Upper lobe of left lung (tissue), 4 donors: ENCODE results near the gene CDC25B.
"Not testable (repeated sequence)": the region's sequence is repeated elsewhere in the genome, so short reads cannot be mapped to it uniquely, and the experiment has no call there.

Experiments used
- CTCF ChIP-seq, 6 experiments: fragments of 450-650 bp in 4 of 6; fragments of 200-600 bp in 2 of 6; sonication (generic) in 2 of 6; IDR thresholded peaks; one replicate each; pipeline ENCODE4 v1.5.1; 2016 to 2019; ENCODE audit warnings: antibody characterized with exemption in 6 of 6
- EP300 ChIP-seq, 4 donors: sonication (generic); formaldehyde crosslinking; IDR thresholded peaks; one replicate each; pipeline ENCODE4 v1.5.1; 2017; ENCODE audit warnings: antibody characterized with exemption in 4 of 4, control low read depth in 2 of 4
- POLR2A ChIP-seq, 4 donors: fragments of 450-650 bp; IDR thresholded peaks; one replicate each; pipeline ENCODE4 v1.5.1; 2016 to 2017; ENCODE audit warnings: antibody characterized with exemption in 4 of 4, mild to moderate bottlenecking in 2 of 4

DNA sequence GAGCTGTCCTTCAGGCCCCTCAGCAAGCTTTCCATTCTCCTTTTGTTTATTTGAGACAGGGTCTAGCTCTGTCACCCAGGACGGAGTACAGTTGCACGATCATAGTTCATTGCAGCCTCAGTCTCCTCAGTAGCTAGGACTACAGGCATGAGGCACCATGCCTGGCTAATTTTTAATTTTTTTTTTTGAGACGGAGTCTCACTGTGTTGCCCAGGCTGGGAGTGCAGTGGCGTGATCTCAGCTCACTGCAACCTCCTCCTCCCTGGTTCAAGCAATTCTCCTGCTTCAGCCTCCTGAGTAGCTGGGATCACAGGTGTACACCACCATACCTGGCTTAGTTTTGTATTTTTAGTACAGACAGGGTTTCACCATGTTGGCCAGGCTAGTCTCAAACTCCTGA is 6.9 kb upstream of the CDC25B start:
- TF ChIP-seq CTCF, EP300, POLR2A (IDR thresholded peaks at IDR 0.05): not testable (repeated sequence)
